Ishikawa (cell line): Measurements from ENCODE around the gene HMGCR.

Experiments used
- CEBPB ChIP-seq: IDR thresholded peaks from 2 replicates; pipeline ENCODE4 v1.6.1; 2012
- CREB1 ChIP-seq: IDR thresholded peaks from 2 replicates; pipeline ENCODE4 v1.6.1; 2012; ENCODE audit warnings: low read depth
- EGR1 ChIP-seq: IDR thresholded peaks from 2 replicates; pipeline ENCODE4 v1.6.1; 2012
- EP300 ChIP-seq: IDR thresholded peaks from 2 replicates; pipeline ENCODE4 v1.6.1; 2012; ENCODE audit warnings: borderline replicate concordance
- FOXM1 ChIP-seq: IDR thresholded peaks from 2 replicates; pipeline ENCODE4 v1.6.1; 2012; ENCODE audit warnings: low read depth, borderline replicate concordance
- MAX ChIP-seq: IDR thresholded peaks from 2 replicates; pipeline ENCODE4 v1.6.1; 2012
- NFIC ChIP-seq: IDR thresholded peaks from 2 replicates; pipeline ENCODE4 v1.6.1; 2012
- RAD21 ChIP-seq: IDR thresholded peaks from 2 replicates; pipeline ENCODE4 v1.6.1; 2012; ENCODE audit warnings: low read depth
- TAF1 ChIP-seq: IDR thresholded peaks from 2 replicates; pipeline ENCODE4 v1.6.1; 2012; ENCODE audit warnings: low read depth, mild to moderate bottlenecking
- TCF12 ChIP-seq: IDR thresholded peaks from 2 replicates; pipeline ENCODE4 v1.6.1; 2012; ENCODE audit warnings: low read depth
- TEAD4 ChIP-seq: IDR thresholded peaks from 2 replicates; pipeline ENCODE4 v1.6.1; 2012
- YY1 ChIP-seq: IDR thresholded peaks from 2 replicates; pipeline ENCODE4 v1.6.1; 2012; ENCODE audit warnings: low read depth
- ZBTB7A ChIP-seq: IDR thresholded peaks from 2 replicates; pipeline ENCODE4 v1.6.1; 2012; ENCODE audit warnings: low read depth
- TF ChIP-seq, protein P1 (sequence below): IDR thresholded peaks from 2 replicates; pipeline ENCODE4 v1.6.1; 2012
- TF ChIP-seq, protein P2 (sequence below): IDR thresholded peaks from 2 replicates; pipeline ENCODE4 v1.6.1; 2012; ENCODE audit warnings: low read depth, mild to moderate bottlenecking

Gene HMGCR

GRCh38 chr5:75338408-75338807 lies 1.4 kb downstream of the HMGCR start:
- TF ChIP-seq RAD21, result no peak
- no peak for TF ChIP-seq TEAD4
- TF ChIP-seq CEBPB, result no peak
- no peak for TF ChIP-seq EP300
- TF ChIP-seq, protein P1, sequence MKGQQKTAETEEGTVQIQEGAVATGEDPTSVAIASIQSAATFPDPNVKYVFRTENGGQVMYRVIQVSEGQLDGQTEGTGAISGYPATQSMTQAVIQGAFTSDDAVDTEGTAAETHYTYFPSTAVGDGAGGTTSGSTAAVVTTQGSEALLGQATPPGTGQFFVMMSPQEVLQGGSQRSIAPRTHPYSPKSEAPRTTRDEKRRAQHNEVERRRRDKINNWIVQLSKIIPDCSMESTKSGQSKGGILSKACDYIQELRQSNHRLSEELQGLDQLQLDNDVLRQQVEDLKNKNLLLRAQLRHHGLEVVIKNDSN, result no peak
- no peak for TF ChIP-seq NFIC
- no peak for TF ChIP-seq MAX
- no peak for TF ChIP-seq YY1
- TF ChIP-seq ZBTB7A, result no peak
- TF ChIP-seq, protein P2, sequence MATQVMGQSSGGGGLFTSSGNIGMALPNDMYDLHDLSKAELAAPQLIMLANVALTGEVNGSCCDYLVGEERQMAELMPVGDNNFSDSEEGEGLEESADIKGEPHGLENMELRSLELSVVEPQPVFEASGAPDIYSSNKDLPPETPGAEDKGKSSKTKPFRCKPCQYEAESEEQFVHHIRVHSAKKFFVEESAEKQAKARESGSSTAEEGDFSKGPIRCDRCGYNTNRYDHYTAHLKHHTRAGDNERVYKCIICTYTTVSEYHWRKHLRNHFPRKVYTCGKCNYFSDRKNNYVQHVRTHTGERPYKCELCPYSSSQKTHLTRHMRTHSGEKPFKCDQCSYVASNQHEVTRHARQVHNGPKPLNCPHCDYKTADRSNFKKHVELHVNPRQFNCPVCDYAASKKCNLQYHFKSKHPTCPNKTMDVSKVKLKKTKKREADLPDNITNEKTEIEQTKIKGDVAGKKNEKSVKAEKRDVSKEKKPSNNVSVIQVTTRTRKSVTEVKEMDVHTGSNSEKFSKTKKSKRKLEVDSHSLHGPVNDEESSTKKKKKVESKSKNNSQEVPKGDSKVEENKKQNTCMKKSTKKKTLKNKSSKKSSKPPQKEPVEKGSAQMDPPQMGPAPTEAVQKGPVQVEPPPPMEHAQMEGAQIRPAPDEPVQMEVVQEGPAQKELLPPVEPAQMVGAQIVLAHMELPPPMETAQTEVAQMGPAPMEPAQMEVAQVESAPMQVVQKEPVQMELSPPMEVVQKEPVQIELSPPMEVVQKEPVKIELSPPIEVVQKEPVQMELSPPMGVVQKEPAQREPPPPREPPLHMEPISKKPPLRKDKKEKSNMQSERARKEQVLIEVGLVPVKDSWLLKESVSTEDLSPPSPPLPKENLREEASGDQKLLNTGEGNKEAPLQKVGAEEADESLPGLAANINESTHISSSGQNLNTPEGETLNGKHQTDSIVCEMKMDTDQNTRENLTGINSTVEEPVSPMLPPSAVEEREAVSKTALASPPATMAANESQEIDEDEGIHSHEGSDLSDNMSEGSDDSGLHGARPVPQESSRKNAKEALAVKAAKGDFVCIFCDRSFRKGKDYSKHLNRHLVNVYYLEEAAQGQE, result no peak

DNA sequence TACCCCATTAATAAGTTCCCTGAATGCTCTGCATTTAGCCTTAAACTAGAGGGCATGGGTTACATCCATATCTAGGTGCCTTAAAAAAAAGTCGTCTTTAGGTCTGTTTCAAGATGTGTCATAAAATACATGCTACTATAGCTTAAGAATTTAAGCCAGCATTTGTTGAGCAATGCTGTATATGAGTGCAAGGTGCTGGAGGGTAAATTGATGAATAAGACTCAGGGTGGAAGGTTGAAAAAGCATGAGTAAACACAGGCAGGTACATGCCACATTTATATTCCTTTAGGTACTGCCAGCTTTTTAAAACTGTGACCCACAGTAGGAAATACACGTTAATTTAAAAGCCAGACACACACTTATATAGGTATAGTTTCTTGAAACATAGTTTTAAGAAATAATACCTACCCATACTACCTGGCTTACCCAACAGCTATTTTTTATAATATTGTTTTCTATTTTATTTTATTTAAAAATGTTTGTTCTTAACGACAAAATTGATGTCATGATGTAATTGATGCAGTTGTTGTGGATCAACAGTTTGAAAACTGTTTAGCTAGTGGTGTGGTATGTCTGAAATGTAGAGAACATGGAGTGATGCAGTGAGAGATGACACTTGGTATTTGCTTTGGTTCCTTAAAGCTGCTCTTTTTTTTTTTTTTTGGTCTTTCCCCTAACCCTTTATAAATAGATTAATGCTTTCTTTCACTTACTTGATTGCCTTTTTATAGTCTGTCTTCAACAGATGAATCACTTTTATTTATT lies 3.9 kb downstream of the HMGCR start:
- TF ChIP-seq, protein P1, result no peak
- TF ChIP-seq CEBPB (no peak), RAD21 (no peak), EP300 (no peak), TCF12 (no peak), TEAD4 (no peak), NFIC (no peak), FOXM1 (no peak), CREB1 (no peak)

DNA sequence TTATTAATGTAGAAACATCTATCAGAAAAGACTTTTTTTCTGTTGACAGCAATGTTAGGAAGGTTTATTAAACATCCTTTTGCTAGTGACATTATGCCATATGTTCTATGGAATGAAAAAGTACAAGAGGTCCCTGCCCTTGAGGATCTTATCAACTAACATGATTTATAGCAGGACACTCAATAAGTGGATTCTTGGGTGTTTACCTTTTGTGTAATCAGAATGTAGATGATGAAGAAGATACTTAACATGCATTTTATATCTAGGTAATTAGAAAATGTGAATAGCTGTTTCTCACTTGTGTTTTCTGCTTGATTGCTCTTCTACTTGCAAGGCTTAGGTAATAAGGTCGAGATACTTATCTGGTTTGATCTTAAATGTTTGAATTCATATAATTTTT lies 4.9 kb downstream of the HMGCR start:
- TF ChIP-seq YY1, result no peak
- no peak for TF ChIP-seq FOXM1
- TF ChIP-seq TAF1, result no peak
- no peak for TF ChIP-seq EGR1
- TF ChIP-seq TEAD4, result no peak
- no peak for TF ChIP-seq TCF12
- no peak for TF ChIP-seq MAX
- TF ChIP-seq NFIC, result no peak
- TF ChIP-seq CEBPB, result no peak
- TF ChIP-seq, protein P2, result no peak
- no peak for TF ChIP-seq EP300

DNA sequence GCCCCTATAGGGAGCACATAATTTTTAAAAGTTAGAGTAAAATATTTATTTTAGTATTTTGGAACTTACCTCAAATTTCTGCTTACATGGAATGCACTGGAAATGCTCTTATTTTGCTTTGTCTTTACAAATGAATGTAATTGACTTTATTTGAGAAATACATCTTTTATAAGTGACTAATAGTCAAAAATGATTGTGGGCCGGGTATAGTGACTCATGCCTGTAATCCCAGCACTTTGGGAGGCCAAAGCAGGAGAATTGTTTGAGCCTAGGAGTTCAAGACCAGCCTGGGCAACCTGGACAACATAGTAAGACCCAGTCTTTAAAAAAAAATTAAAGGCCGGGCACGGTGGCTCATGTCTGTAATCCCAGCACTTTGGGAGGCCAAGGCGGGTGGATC lies 5.8 kb downstream of the HMGCR start:
- TF ChIP-seq EP300 (no peak), CEBPB (no peak), MAX (no peak), TCF12 (no peak), CREB1 (no peak), ZBTB7A (no peak), NFIC (no peak), RAD21 (no peak), FOXM1 (no peak)

DNA sequence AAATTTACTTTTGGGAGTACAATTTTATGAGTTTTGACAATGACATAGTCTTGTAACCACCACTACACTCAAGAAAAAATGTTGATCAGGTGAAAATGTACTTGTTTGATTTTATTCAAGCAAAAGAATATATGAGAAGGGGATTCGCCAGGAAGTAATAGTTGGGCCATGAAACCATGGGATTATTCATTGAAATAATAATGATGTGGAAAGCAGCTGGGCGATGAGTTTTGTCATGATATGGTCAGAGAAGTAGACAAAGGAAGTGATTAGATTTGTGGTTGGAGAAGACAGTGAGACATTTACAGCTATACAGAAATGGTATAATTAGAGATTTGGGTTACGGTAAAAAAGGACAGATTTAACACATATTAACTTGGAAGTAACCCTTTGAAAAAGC lies 11.2 kb downstream of the HMGCR start:
- TF ChIP-seq TAF1, result no peak
- no peak for TF ChIP-seq CREB1
- no peak for TF ChIP-seq ZBTB7A
- TF ChIP-seq, protein P1, result no peak
- TF ChIP-seq FOXM1, result no peak
- no peak for TF ChIP-seq CEBPB
- no peak for TF ChIP-seq TEAD4
- TF ChIP-seq RAD21, result no peak
- TF ChIP-seq YY1, result no peak
- no peak for TF ChIP-seq EP300
